H1 (cell line): ENCODE data around the gene TAAR8. TPM values are rescaled to one million over a fixed set of nuclear protein-coding genes. Genes with fewer than 3 reads are reported as not detected.
A peak's percentile ranks its signal among the peaks of the same experiment; 100 is the strongest.

Experiments
- CTCF ChIA-PET: fragments of 300-600 bp; sonication (Branson Sonifier 250); formaldehyde crosslinking; loops from one replicate; lab custom pipeline; 2021; ENCODE audit not compliant: partially characterized antibody; lab: Charles Lee
- POLR2A ChIA-PET: fragments of 300-600 bp; sonication (Branson Sonifier 250); formaldehyde crosslinking; loops from one replicate; lab custom pipeline; 2021; ENCODE audit warnings: inconsistent platforms; ENCODE audit not compliant: partially characterized antibody; lab: Charles Lee
- DNase-seq, 2 experiments: peaks; one replicate each; pipeline versions ENCODE4 v3.0.0 to v3.0.0-alpha.2; 2010 to 2022; ENCODE audit warnings: low spot score in 2 of 2, low read depth in 1 of 2, mixed read lengths in 1 of 2
- FAIRE-seq: peaks from 2 replicates; lab custom pipeline; 2011; peaks lifted over from hg19 to GRCh38; lab: Jason Lieb, UNC
- H2AFZ ChIP-seq: 2 replicates; pipeline ENCODE4 v1.8.1; 2012; ENCODE audit warnings: low read length, inconsistent platforms
- H2AK5ac ChIP-seq: 2 replicates; pipeline ENCODE4 v1.6.1; 2013; ENCODE audit warnings: low read depth, low read length
- H2BK120ac ChIP-seq: replicated peaks from 2 replicates; pipeline ENCODE3; 2013; ENCODE audit warnings: low read depth, low read length, inconsistent platforms
- H2BK12ac ChIP-seq: 2 replicates; pipeline ENCODE4 v1.6.1; 2013; ENCODE audit warnings: low read depth, low read length
- H2BK15ac ChIP-seq: 2 replicates; pipeline ENCODE4 v1.6.1; 2013; ENCODE audit warnings: low read length
- H2BK20ac ChIP-seq: 2 replicates; pipeline ENCODE4 v1.6.1; 2013; ENCODE audit warnings: low read length
- H2BK5ac ChIP-seq: 2 replicates; pipeline ENCODE4 v1.6.1; 2013; ENCODE audit warnings: low read depth, low read length
- H3K14ac ChIP-seq: 2 replicates; pipeline ENCODE4 v1.6.1; 2013; ENCODE audit warnings: inconsistent platforms; ENCODE audit not compliant: insufficient read length
- H3K18ac ChIP-seq: 2 replicates; pipeline ENCODE4 v1.6.1; 2013; ENCODE audit warnings: low read length; ENCODE audit errors: extremely low read depth
- H3K23ac ChIP-seq: 2 replicates; pipeline ENCODE4 v1.6.1; 2013; ENCODE audit warnings: inconsistent platforms; ENCODE audit not compliant: insufficient read length
- H3K23me2 ChIP-seq: 2 replicates; pipeline ENCODE4 v1.6.1; 2013; ENCODE audit warnings: low read depth, low read length
- H3K27ac ChIP-seq: 2 replicates; pipeline ENCODE4 v1.6.1; 2011; ENCODE audit warnings: low read depth, low read length, inconsistent platforms
- H3K27me3 ChIP-seq, 4 experiments: replicated peaks in 1 of 4; 1 replicate in 1 of 4; 2 replicates in 3 of 4; pipeline versions ENCODE4 v1.6.1 to v1.8.1; 2011 to 2013; ENCODE audit warnings: low read length in 3 of 4, mild to moderate bottlenecking in 3 of 4, inconsistent platforms in 2 of 4, mixed read lengths in 2 of 4, moderate library complexity in 1 of 4; ENCODE audit not compliant: control insufficient read depth in 3 of 4, insufficient read depth in 3 of 4; ENCODE audit errors: extremely low read depth in 1 of 4
- H3K36me3 ChIP-seq, 4 experiments: 2 replicates each; pipeline versions ENCODE4 v1.6.1 to v1.8.1; 2011 to 2013; ENCODE audit warnings: mild to moderate bottlenecking in 4 of 4, low read length in 3 of 4, moderate library complexity in 2 of 4, control low read depth in 1 of 4, inconsistent platforms in 1 of 4; ENCODE audit not compliant: insufficient read depth in 4 of 4, control insufficient read depth in 2 of 4
- H3K4ac ChIP-seq: replicated peaks from 2 replicates; pipeline ENCODE3; 2013; ENCODE audit warnings: low read length, low read depth, mixed read lengths, inconsistent platforms; ENCODE audit not compliant: insufficient read length
- H3K4me1 ChIP-seq, 4 experiments: replicated peaks in 1 of 4; 1 replicate in 1 of 4; 2 replicates in 3 of 4; pipeline versions ENCODE4 v1.6.1 to v1.8.1; 2011 to 2013; ENCODE audit warnings: low read length in 3 of 4, inconsistent platforms in 2 of 4, mixed read lengths in 1 of 4; ENCODE audit not compliant: insufficient read depth in 4 of 4, control insufficient read depth in 3 of 4
- H3K4me2 ChIP-seq, 2 experiments: 2 replicates each; pipeline versions ENCODE4 v1.6.1 to v1.8.1; 2011 to 2013; ENCODE audit warnings: low read depth in 2 of 2, low read length in 2 of 2, control low read depth in 1 of 2, inconsistent platforms in 1 of 2, mild to moderate bottlenecking in 1 of 2; ENCODE audit not compliant: insufficient read depth in 1 of 2
- H3K4me3 ChIP-seq, 4 experiments: fragments of 200-600, 300-600 bp in 1 of 4; sonication (generic), shearing (Covaris generic), sonication (Bioruptor Twin) in 1 of 4; 2 replicates each; pipeline versions ENCODE4 v1.5.1 to v1.8.1; 2011 to 2016; ENCODE audit warnings: low read length in 4 of 4, low read depth in 3 of 4, control low read depth in 2 of 4, inconsistent platforms in 2 of 4, mild to moderate bottlenecking in 2 of 4, mixed read lengths in 1 of 4, moderate library complexity in 1 of 4; ENCODE audit not compliant: insufficient read depth in 2 of 4; ENCODE audit errors: extremely low read depth in 1 of 4
- H3K56ac ChIP-seq: replicated peaks from 2 replicates; pipeline ENCODE3; 2013; ENCODE audit warnings: low read depth, mild to moderate bottlenecking, mixed read lengths, low read length, inconsistent platforms; ENCODE audit not compliant: insufficient read length
- H3K79me1 ChIP-seq: 2 replicates; pipeline ENCODE4 v1.6.1; 2013; ENCODE audit warnings: low read depth, low read length, control low read depth
- H3K79me2 ChIP-seq, 2 experiments: 2 replicates each; pipeline versions ENCODE4 v1.6.1 to v1.8.1; 2012 to 2013; ENCODE audit warnings: low read length in 2 of 2, mild to moderate bottlenecking in 2 of 2, inconsistent platforms in 1 of 2; ENCODE audit not compliant: insufficient read depth in 2 of 2, control insufficient read depth in 1 of 2
- H3K9ac ChIP-seq, 4 experiments: replicated peaks in 1 of 4; 1 replicate in 1 of 4; 2 replicates in 3 of 4; pipeline versions ENCODE4 v1.6.1 to v1.8.1; 2011 to 2013; ENCODE audit warnings: low read depth in 3 of 4, low read length in 3 of 4, control low read depth in 2 of 4, mild to moderate bottlenecking in 2 of 4, moderate library complexity in 2 of 4, inconsistent platforms in 1 of 4; ENCODE audit errors: extremely low read depth in 1 of 4
- H3K9me3 ChIP-seq, 2 experiments: 2 replicates each; pipeline versions ENCODE4 v1.6.1 to v1.8.1; 2012 to 2013; ENCODE audit warnings: mild to moderate bottlenecking in 2 of 2, moderate library complexity in 2 of 2, control low read depth in 1 of 2, inconsistent platforms in 1 of 2, low read depth in 1 of 2, low read length in 1 of 2, mixed read lengths in 1 of 2; ENCODE audit not compliant: insufficient read depth in 2 of 2
- H4K20me1 ChIP-seq, 2 experiments: replicated peaks in 1 of 2; 2 replicates each; pipeline versions ENCODE3 to v1.8.1; 2011 to 2013; ENCODE audit warnings: inconsistent platforms in 2 of 2, low read length in 2 of 2, mild to moderate bottlenecking in 1 of 2; ENCODE audit not compliant: insufficient read depth in 2 of 2, control insufficient read depth in 1 of 2
- H4K5ac ChIP-seq: 2 replicates; pipeline ENCODE4 v1.6.1; 2013; ENCODE audit warnings: low read length, low read depth, mixed read lengths, inconsistent platforms; ENCODE audit not compliant: insufficient read length
- H4K8ac ChIP-seq: 2 replicates; pipeline ENCODE4 v1.8.0; 2013; ENCODE audit warnings: mild to moderate bottlenecking, moderate library complexity, low read length, inconsistent platforms; ENCODE audit not compliant: insufficient read depth; ENCODE audit errors: extremely low read depth
- H4K91ac ChIP-seq: replicated peaks from 2 replicates; pipeline ENCODE3; 2013; ENCODE audit warnings: low read length, mixed read lengths, inconsistent platforms; ENCODE audit not compliant: insufficient read length
- CBX5 ChIP-seq: fragments of 300-800, 300-1000 bp; sonication (generic); IDR thresholded peaks from 2 replicates; pipeline ENCODE4 v1.7.1; 2016; ENCODE audit warnings: antibody characterized with exemption, low read length, low read depth
- CBX8 ChIP-seq: fragments of 300-800, 300-1000 bp; sonication (generic); IDR thresholded peaks from 2 replicates; pipeline ENCODE4 v1.7.1; 2016; ENCODE audit warnings: low read depth, low read length, borderline replicate concordance
- CEBPB ChIP-seq: IDR thresholded peaks from 2 replicates; pipeline ENCODE4 v1.6.1; 2012; ENCODE audit warnings: low read depth, low read length
- NRF1 ChIP-seq: IDR thresholded peaks from 2 replicates; pipeline ENCODE4 v1.6.1; 2011; ENCODE audit warnings: mild to moderate bottlenecking, low read depth, low read length, improper control_type of control experiment
- WGBS, 2 experiments: shearing (Covaris generic) in 1 of 2; methylation state at CpG; one replicate each; pipeline versions ENCODE4 v1.1.6 to v1.1.7; 2013 to 2015; ENCODE audit warnings: low lambda C conversion rate in 2 of 2, mixed read lengths in 2 of 2, inconsistent platforms in 1 of 2, low coverage in 1 of 2, missing lambda C conversion rate in 1 of 2; ENCODE audit not compliant: insufficient replicate concordance in 2 of 2, insufficient coverage in 1 of 2, insufficient read length in 1 of 2; ENCODE audit errors: extremely low coverage in 1 of 2, missing lambda C conversion rate in 1 of 2; 5-methylcytosine and 5-hydroxymethylcytosine counted together
- polyA plus RNA-seq, 7 experiments: library from polyadenylated mRNA; depleted of rRNA in 3 of 7; stranded (reverse) in 5 of 7; unstranded in 2 of 7; fragments of >200 nt in 5 of 7; fragments of 200-250 nt in 2 of 7; gene quantifications; 1 replicate in 5 of 7; 2 replicates in 1 of 7; 4 replicates in 1 of 7; pipeline versions ENCODE4 v1.2.1 to v1.2.3, GENCODE V29; 2011 to 2013; ENCODE audit warnings: missing spikeins in 2 of 7, mixed read lengths in 2 of 7
- total RNA-seq: library from RNA; stranded (reverse); fragmentation: NEBNext Ultra II Directional; extraction: Animal tissue kit (Norgen Biotek cat#: 25700); gene quantifications from 2 replicates; pipeline ENCODE4 v1.2.1, GENCODE V29; 2021
- TF ChIP-seq, protein P1 (sequence below): IDR thresholded peaks from 2 replicates; pipeline ENCODE4 v1.6.1; 2012; ENCODE audit warnings: inconsistent platforms

Gene TAAR8
- total and polyA plus RNA-seq, 2 of the 8 experiments (the other 6 are each of a cell fraction or from before 2014, with no cell fraction given) = not detected

DNA sequence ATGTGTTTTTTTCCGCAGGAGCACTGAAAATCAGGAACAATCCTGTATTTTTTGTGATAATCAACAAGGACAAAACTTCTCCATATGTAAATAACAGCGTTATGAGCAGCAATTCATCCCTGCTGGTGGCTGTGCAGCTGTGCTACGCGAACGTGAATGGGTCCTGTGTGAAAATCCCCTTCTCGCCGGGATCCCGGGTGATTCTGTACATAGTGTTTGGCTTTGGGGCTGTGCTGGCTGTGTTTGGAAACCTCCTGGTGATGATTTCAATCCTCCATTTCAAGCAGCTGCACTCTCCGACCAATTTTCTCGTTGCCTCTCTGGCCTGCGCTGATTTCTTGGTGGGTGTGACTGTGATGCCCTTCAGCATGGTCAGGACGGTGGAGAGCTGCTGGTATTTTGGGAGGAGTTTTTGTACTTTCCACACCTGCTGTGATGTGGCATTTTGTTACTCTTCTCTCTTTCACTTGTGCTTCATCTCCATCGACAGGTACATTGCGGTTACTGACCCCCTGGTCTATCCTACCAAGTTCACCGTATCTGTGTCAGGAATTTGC lies 17.8 kb downstream of the TAAR8 start, which contains the start of gene TAAR6:
TAAR6 (plus strand) TSS at position 102 of the 557 bp plus-strand sequence; CDS start at position 102, 0 bp downstream.
- Histone ChIP-seq H3K9ac (no peak within 1 kb of the TSS), H3K4me3 (no peak within 1 kb of the TSS), H4K20me1 (no peaks in the 10 kb centered on the region), H3K4me2 (peak within 1 kb of the TSS in 1 of 2 experiments; percentile 1; a peak in 1 of 4 replicates), H3K4me1 (peaks cover 0 to 6% (median 1%) of the 10 kb centered on the region in 4 experiments; a peak in 5 of 7 replicates), H3K4ac (no peak within 1 kb of the TSS), H3K18ac (0 out of 2 replicates have a peak within 1 kb of the TSS, but pooled peaks have one; percentile 9), H2BK12ac (peak within 1 kb of the TSS; percentile 88), H2BK15ac (no peak within 1 kb of the TSS), H2BK120ac (no peak within 1 kb of the TSS), H3K27ac (no peak within 1 kb of the TSS), H3K9me3 (no peaks in the 10 kb centered on the region), H3K14ac (no peak within 1 kb of the TSS), H3K56ac (no peak within 1 kb of the TSS), H2BK20ac (0 out of 2 replicates have a peak within 1 kb of the TSS, but pooled peaks have one; percentile 37), H3K27me3 (no peaks in the 10 kb centered on the region), H3K36me3 (no peaks in the 10 kb centered on the region), H3K79me1 (no peaks in the 10 kb centered on the region), H4K91ac (no peak within 1 kb of the TSS), H3K23ac (no peak within 1 kb of the TSS), H3K23me2 (no peaks in the 10 kb centered on the region), H2AFZ (peak within 1 kb of the TSS; percentile 61; the same call in 1 of the 2 replicates), H4K8ac (no peak within 1 kb of the TSS), H2AK5ac (no peak within 1 kb of the TSS), H2BK5ac (no peak within 1 kb of the TSS), H4K5ac (no peak within 1 kb of the TSS), H3K79me2 (no peaks in the 10 kb centered on the region)
- TF ChIP-seq CEBPB (no peak), CBX5 (no peak), CBX8 (no peak), NRF1 (no peak)
- TF ChIP-seq, protein P1, sequence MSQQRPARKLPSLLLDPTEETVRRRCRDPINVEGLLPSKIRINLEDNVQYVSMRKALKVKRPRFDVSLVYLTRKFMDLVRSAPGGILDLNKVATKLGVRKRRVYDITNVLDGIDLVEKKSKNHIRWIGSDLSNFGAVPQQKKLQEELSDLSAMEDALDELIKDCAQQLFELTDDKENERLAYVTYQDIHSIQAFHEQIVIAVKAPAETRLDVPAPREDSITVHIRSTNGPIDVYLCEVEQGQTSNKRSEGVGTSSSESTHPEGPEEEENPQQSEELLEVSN = no peak
- DNase-seq (no peak), FAIRE-seq (no peak)
- POLR2A ChIA-PET = interaction anchor here (0.9 to 1.0 kb wide), 2 partner anchors 8 to 244 kb away, joined by 3 read pairs; partner anchors contain the start of gene RPS12
- CTCF ChIA-PET = no interaction called here
- WGBS, 2 experiments = 83% methylated on average over 15 of the region's 15 CpGs; no CpG with 5 or more reads in 1 of the 2 experiments
